Stimulated activated CD4-positive, alpha-beta T cell treated with anti-CD3 and anti-CD28 coated beads, Interleukin-1b, Interleukin-23, amount 100 ng/mL, for 48 hours (primary cell): ENCODE measurements around the gene S100A3.
A peak's percentile ranks its signal among the peaks of the same experiment; 100 is the strongest.
"Not testable (repeated sequence)": the region's sequence is repeated elsewhere in the genome, so short reads cannot be mapped to it uniquely, and the experiment has no call there.

ENCODE experiments used
- DNase-seq: peaks from one replicate; pipeline ENCODE4 v3.0.0-alpha.2; 2020

S100A3 gene

GRCh38 chr1:153548722-153549688 is at the start of gene S100A3:
S100A3 (minus strand) TSS chr1:153549258; CDS start chr1:153548485, 773 bp downstream.
- no peak for DNase-seq

GRCh38 chr1:153598309-153599172 is 49.5 kb upstream of the S100A3 start:
- peak; percentile 16 for DNase-seq

GRCh38 chr1:153597206-153597605 is 48.1 kb upstream of the S100A3 start:
- peak; percentile 40 for DNase-seq

- DNase-seq = no peak
These were observed 43.7 kb upstream of the S100A3 start for GRCh38 chr1:153592748-153593147.

- no peak for DNase-seq
These were observed 39.4 kb upstream of the S100A3 start for GRCh38 chr1:153588482-153588881.

- DNase-seq = not testable (repeated sequence)
These were observed 39.0 kb upstream of the S100A3 start for GRCh38 chr1:153588033-153588432.

- DNase-seq = no peak
These were observed 38.3 kb upstream of the S100A3 start for GRCh38 chr1:153587314-153587713.

- no peak for DNase-seq
These were observed 37.3 kb upstream of the S100A3 start for GRCh38 chr1:153586347-153586746.

GRCh38 chr1:153585006-153585405 is 35.9 kb upstream of the S100A3 start:
- DNase-seq = no peak

- no peak for DNase-seq
These were observed 34.9 kb upstream of the S100A3 start for GRCh38 chr1:153583976-153584375.

GRCh38 chr1:153583514-153583913 is 34.5 kb upstream of the S100A3 start:
- DNase-seq = not testable (repeated sequence)

- DNase-seq = not testable (repeated sequence)
These were observed 33.8 kb upstream of the S100A3 start for GRCh38 chr1:153582836-153583235.

GRCh38 chr1:153578936-153579335 is 29.9 kb upstream of the S100A3 start:
- DNase-seq = no peak

- no peak for DNase-seq
These were observed 29.4 kb upstream of the S100A3 start for GRCh38 chr1:153578490-153578889.

GRCh38 chr1:153577624-153578051 is 28.6 kb upstream of the S100A3 start:
- DNase-seq = no peak

- DNase-seq = no peak
These were observed 28.1 kb upstream of the S100A3 start for GRCh38 chr1:153577138-153577537.

- not testable (repeated sequence) for DNase-seq
These were observed 26.4 kb upstream of the S100A3 start for GRCh38 chr1:153575497-153575896.

- not testable (repeated sequence) for DNase-seq
These were observed 26.0 kb upstream of the S100A3 start for GRCh38 chr1:153575081-153575491.

GRCh38 chr1:153573351-153573750 is 24.3 kb upstream of the S100A3 start:
- DNase-seq = no peak

- peak; percentile 81 for DNase-seq
These were observed 23.5 kb upstream of the S100A3 start for GRCh38 chr1:153572569-153573015.

- no peak for DNase-seq
These were observed 22.6 kb upstream of the S100A3 start for GRCh38 chr1:153571706-153572105.

GRCh38 chr1:153570874-153571273 is 21.8 kb upstream of the S100A3 start:
- DNase-seq = no peak

- DNase-seq = no peak
These were observed 20.4 kb upstream of the S100A3 start for GRCh38 chr1:153569465-153569864.
